Measurements from ENCODE around the gene ARHGAP29. TPM values are rescaled to one million over a fixed set of nuclear protein-coding genes. Genes with fewer than 3 reads are reported as not detected.
A peak's percentile ranks its signal among the peaks of the same experiment; 100 is the strongest.

The ARHGAP29 gene
- total RNA-seq, 6 donors from 2014 or later, result 43.8 to 87.5 (median 49.0) TPM

- Histone ChIP-seq H3K36me3 (no peaks in the 10 kb centered on the region), H3K4me3 (no peak overlapping the region), H3K4me1 (peaks cover 0 to 8% (median 0%) of the 10 kb centered on the region in 4 donors), H3K9me3 (no peaks in the 10 kb centered on the region), H3K27me3 (no peaks in the 10 kb centered on the region), H3K27ac (peak overlapping the region in 3 of 4 donors; percentile 0 to 45 (median 26))
- no peak for TF ChIP-seq EP300 (IDR thresholded peaks at IDR 0.05)
- no peak for TF ChIP-seq POLR2A (IDR thresholded peaks at IDR 0.05)
- no peak for TF ChIP-seq CTCF (IDR thresholded peaks at IDR 0.05)
- TF ChIP-seq POLR2AphosphoS5 (IDR thresholded peaks at IDR 0.05), result no peak
- WGBS, 2 donors, result 55 to 77% methylated on average over 2 of the region's 2 CpGs
- ATAC-seq (ENCODE audit: low FRiP score in 2 of 2) (no peak), DNase-seq (no peak)
Observed at GRCh38 chr1:94265906-94266305, 28.5 kb upstream of the ARHGAP29 start.

- WGBS, 2 donors, result 52 to 58% methylated on average over 3 of the region's 3 CpGs
- H3K9me3 ChIP-seq, result no peaks in the 10 kb centered on the region
- ATAC-seq (ENCODE audit: low FRiP score in 2 of 2) (no peak), DNase-seq (no peak)
- no peak for TF ChIP-seq EP300 (IDR thresholded peaks at IDR 0.05)
- no peak overlapping the region for H3K4me3 ChIP-seq
- H3K4me1 ChIP-seq, result peaks cover 0 to 8% (median 0%) of the 10 kb centered on the region in 4 donors
- no peaks in the 10 kb centered on the region for H3K27me3 ChIP-seq
- H3K36me3 ChIP-seq, result no peaks in the 10 kb centered on the region
- peak overlapping the region in 3 of 4 donors; percentile 0 to 26 (median 4) for H3K27ac ChIP-seq
Observed at GRCh38 chr1:94265011-94265422, 27.6 kb upstream of the ARHGAP29 start.

DNA sequence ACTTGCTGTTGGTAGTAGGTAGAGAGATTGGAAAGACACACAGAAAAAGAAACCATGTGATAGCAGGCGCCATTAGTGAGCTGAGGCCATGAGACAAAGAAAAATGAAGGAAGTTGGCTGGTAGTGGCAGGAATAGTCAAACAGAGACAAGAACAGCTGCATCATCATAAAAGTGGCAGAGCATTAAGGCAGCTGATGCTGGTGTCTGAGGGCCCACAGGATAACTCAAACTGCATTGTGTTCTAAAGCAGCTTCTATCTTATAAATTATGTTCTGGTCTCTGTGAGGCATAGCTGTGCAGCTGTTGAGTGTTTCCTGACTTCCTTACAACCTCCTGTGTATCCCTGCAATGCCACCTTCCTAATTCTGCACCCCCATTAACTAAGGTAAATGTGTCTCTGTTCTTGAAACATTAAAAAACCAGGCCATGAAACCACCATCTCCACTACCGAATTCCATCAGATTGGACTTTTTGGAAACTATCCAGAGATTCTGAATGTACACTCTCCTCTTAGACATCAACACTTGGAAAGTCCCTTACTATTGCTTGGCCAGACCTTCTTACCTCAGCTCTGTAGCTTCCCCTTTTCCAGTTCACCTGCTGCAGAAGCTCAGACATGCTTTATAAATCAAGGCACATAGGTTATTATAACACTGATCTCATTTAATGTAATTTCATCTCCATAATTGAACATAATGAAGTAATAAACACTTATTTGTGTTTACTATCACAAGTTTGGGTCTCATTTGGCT lies 23.4 kb upstream of the ARHGAP29 start:
- H3K36me3 ChIP-seq, result no peaks in the 10 kb centered on the region
- H3K4me3 ChIP-seq, result no peak overlapping the region
- no peaks in the 10 kb centered on the region for H3K27me3 ChIP-seq
- ATAC-seq (ENCODE audit: low FRiP score in 2 of 2), result no peak
- no peak for TF ChIP-seq CTCF (IDR thresholded peaks at IDR 0.05)
- TF ChIP-seq POLR2A (IDR thresholded peaks at IDR 0.05), result no peak
- TF ChIP-seq EP300 (IDR thresholded peaks at IDR 0.05), result no peak
- TF ChIP-seq POLR2AphosphoS5 (IDR thresholded peaks at IDR 0.05), result no peak
- DNase-seq, result no peak
- H3K9me3 ChIP-seq, result no peaks in the 10 kb centered on the region
- H3K27ac ChIP-seq, result no peak overlapping the region
- peaks cover 6 to 11% (median 7%) of the 10 kb centered on the region in 4 donors for H3K4me1 ChIP-seq
- 94 to 95% methylated on average over 2 of the region's 2 CpGs for WGBS, 2 donors

GRCh38 chr1:94259635-94260289 lies 22.4 kb upstream of the ARHGAP29 start:
- Histone ChIP-seq H3K9me3 (no peaks in the 10 kb centered on the region), H3K4me1 (peaks cover 0 to 11% (median 7%) of the 10 kb centered on the region in 4 donors), H3K36me3 (no peaks in the 10 kb centered on the region), H3K27ac (no peak overlapping the region), H3K27me3 (no peaks in the 10 kb centered on the region), H3K4me3 (no peak overlapping the region)
- peak in 1 of 2 donors; percentile 58 for ATAC-seq (ENCODE audit: low FRiP score in 2 of 2)
- 94 to 95% methylated on average over 7 of the region's 7 CpGs for WGBS, 2 donors
- no peak for DNase-seq
- TF ChIP-seq POLR2AphosphoS5 (IDR thresholded peaks at IDR 0.05) (no peak), POLR2A (IDR thresholded peaks at IDR 0.05) (no peak), EP300 (IDR thresholded peaks at IDR 0.05) (no peak), CTCF (IDR thresholded peaks at IDR 0.05) (no peak)

DNA sequence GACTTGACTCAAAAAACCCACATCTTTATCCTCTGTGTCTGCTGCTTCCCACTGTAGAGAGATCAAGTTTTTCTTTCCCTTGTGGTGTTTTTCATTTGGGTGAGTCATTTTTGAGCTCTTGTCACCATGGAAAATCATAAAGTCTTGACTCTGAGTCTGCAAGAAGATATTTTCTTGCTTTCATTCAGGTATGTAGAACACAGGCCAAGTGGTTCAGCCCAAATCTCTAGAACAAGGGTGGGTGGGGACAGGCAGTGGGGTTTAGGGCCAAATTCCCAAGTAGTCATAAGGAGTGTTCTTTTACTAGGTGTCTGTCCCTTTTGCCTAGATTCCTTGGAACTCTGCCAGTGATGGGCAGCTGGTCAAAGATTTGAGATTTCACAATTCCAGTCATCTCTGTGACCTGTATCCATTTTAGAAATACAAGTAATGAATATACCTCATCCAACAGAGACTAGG lies 21.5 kb upstream of the ARHGAP29 start:
- ATAC-seq (ENCODE audit: low FRiP score in 2 of 2) (peak; percentile 85 to 90), DNase-seq (no peak)
- no peaks in the 10 kb centered on the region for H3K27me3 ChIP-seq
- no peaks in the 10 kb centered on the region for H3K9me3 ChIP-seq
- peaks cover 0 to 11% (median 10%) of the 10 kb centered on the region in 4 donors for H3K4me1 ChIP-seq
- TF ChIP-seq POLR2A (IDR thresholded peaks at IDR 0.05), result no peak
- no peak for TF ChIP-seq POLR2AphosphoS5 (IDR thresholded peaks at IDR 0.05)
- no peak for TF ChIP-seq EP300 (IDR thresholded peaks at IDR 0.05)
- TF ChIP-seq CTCF (IDR thresholded peaks at IDR 0.05), result no peak
- H3K36me3 ChIP-seq, result no peaks in the 10 kb centered on the region
- H3K27ac ChIP-seq, result peak overlapping the region in 2 of 4 donors; percentile 6 to 54
- H3K4me3 ChIP-seq, result no peak overlapping the region
